Spleen (tissue), 7 donors: ENCODE results near the gene KRT77.

Experiments
- CTCF ChIP-seq, 11 experiments: fragments of 200-600 bp in 7 of 11; fragments of 450-650 bp in 4 of 11; sonication (generic) in 4 of 11; IDR thresholded peaks in 8 of 11; conservative IDR thresholded peaks in 3 of 11; 1 replicate in 7 of 11; 2 replicates in 4 of 11; pipeline versions ENCODE4 v1.4.0 to v1.8.0; 2016 to 2021; ENCODE audit warnings: antibody characterized with exemption in 11 of 11, inconsistent platforms in 4 of 11, mild to moderate bottlenecking in 1 of 11
- POLR2A ChIP-seq, 3 donors: fragments of 450-650 bp; IDR thresholded peaks; one replicate each; pipeline ENCODE4 v1.5.1; 2017; ENCODE audit warnings: antibody characterized with exemption in 3 of 3, mild to moderate bottlenecking in 1 of 3
- POLR2AphosphoS5 ChIP-seq, 3 donors: sonication (generic); formaldehyde crosslinking; IDR thresholded peaks; one replicate each; pipeline ENCODE4 v1.5.1; 2017; ENCODE audit warnings: antibody characterized with exemption in 3 of 3
- donor health status: DM: no; HTN: no; CAD: no; lungs with moderate emphysema.
- donor health status: DM: no; HTN: no; CAD: no.
- donor health status: DM: no; HTN: no; CAD: no.

- no peak for TF ChIP-seq CTCF (IDR thresholded peaks at IDR 0.05 in 8 of 11, conservative IDR thresholded peaks at IDR 0.05 in 3 of 11)
- no peak for TF ChIP-seq POLR2AphosphoS5 (IDR thresholded peaks at IDR 0.05)
- no peak for TF ChIP-seq POLR2A (IDR thresholded peaks at IDR 0.05)
Observed at GRCh38 chr12:52729147-52729546, 25.8 kb upstream of the KRT77 start.
